DMS 273 (cell line): Measurements from ENCODE around the gene KCNC2.
A peak's percentile ranks its signal among the peaks of the same experiment; 100 is the strongest.

Experiments
- DNase-seq: peaks from one replicate; lab custom pipeline; 2025; ENCODE audit not compliant: unreplicated experiment; lab: John Stamatoyannopoulos, UW

The KCNC2 gene

DNA sequence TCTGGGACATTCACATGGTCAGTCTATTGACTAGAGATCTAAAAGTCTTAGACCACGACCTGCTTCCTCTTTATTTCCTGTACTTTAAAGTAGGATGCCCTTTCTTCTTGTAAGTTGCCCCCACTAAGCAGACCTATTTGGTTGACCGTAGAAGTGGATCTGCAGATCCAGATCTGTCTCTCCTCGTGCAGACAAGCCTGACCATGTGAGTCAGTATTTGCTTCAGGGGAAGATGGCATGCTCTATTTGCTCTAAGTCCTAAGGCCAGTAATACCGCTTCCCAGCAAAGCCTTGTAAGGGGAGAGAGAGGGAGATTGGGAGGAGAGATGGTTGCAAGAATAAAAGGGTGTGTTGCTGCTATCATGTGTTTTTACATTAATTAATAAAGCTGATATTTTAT lies 46.8 kb downstream of the KCNC2 start:
- no peak for DNase-seq

DNA sequence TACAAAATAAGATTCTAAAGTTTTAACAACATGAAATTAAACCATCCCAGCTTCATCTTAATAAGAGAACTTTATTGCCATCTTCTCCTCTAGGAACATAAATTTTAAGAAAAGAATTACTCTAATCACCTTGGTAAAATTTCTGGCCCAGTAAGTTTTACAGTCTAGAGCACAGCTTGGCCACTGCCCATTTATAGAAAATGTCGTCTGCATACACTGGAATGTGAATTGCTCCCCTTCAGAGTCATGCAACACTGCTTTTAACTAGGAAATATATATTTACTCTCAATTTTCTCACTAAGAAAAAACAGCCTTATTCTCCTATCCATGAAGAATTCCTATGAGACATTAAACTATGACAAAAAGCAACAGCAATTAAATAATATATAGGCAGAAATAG lies 48.2 kb downstream of the KCNC2 start:
- no peak for DNase-seq

DNA sequence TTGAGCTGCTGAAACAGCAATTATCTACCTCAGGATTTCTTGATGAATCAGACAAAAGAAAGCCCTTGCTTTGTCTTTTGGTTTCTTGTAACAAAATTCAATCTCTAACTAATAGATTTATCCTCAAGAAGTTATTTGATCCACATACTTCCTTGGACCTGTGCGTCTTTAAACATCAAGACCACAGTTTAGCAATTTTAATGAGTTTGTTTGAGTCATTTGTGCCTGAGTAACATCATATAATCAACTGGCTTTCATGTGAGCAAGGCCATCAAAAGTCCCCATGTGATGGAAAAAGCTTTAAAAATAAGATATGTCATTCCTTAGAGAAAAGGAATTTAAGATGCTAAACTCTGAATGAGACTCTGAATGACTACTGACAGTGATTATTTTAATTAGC lies 52.3 kb downstream of the KCNC2 start:
- no peak for DNase-seq

DNA sequence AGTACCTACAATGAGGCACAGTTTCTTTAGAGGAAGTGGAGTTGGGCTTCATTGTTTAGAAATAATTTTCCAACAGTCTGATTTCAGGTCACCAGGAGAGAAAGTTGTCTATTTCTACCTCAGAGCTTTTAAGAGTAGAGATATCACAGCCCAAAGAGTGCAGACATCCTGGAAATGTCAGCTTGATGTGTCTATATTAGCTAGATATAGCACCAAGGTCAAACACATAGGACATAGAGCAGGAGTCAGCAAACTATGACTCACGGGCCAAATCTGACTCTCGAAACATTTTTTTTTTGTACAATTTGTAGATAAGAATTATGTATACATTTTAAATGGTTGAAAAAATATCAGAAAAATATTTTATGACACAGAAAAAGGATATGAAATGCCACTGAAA lies 53.7 kb downstream of the KCNC2 start:
- no peak for DNase-seq

DNA sequence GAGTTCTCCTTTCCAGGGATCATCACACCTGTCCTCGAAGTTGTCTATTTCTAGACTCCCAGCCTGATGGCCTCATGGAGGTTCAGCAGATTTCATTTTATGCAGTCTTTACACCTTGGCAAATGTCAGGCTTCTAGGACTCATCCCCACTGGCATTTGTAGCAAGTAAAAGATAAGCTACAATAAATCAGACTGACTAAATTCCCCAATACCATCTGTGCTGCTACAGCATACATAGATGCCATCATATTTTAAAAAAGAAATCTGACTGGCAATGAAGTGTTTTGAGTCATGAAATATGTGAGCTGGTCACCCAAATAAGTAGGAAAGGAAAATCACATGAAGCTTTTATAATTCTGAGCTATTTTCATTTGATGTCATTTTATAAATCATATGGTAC lies 55.3 kb downstream of the KCNC2 start:
- DNase-seq, result no peak

DNA sequence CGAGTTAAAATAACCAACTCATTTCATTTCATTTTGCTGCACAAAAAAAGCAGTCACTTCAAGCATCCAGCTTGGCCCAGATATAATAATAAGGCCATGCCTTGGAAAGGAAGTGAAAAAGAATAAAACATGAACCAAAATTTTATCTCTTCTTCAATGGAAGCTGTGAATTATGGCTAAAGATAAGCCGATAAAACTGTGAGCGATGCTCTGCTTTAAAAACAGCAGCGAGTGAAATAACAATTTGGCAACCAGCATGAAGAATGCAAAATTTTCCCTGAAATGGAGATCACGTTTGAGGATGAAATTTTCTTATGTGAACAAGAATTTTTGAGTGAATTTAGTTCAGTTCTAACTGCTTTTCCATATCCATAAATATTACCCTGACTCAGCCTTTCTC lies 70.4 kb downstream of the KCNC2 start:
- no peak for DNase-seq

DNA sequence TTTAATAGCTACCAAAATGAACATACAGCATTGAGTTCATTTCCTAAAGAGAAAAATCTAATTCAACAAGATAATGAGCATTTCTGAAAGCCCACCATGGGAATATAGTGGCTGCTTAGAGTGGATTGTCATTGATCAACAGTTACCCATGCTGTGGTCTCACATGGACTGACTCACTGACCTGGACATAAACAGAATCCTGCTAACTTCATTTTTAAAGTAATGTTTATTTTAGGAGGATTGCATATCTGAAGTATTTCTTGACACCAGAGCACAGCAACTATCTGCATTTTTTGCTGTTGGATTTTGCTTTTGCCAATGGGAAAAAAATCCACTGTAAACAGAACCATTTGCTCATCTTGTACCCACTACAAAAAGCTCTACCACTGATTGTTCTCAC lies 71.7 kb downstream of the KCNC2 start:
- DNase-seq, result no peak

DNA sequence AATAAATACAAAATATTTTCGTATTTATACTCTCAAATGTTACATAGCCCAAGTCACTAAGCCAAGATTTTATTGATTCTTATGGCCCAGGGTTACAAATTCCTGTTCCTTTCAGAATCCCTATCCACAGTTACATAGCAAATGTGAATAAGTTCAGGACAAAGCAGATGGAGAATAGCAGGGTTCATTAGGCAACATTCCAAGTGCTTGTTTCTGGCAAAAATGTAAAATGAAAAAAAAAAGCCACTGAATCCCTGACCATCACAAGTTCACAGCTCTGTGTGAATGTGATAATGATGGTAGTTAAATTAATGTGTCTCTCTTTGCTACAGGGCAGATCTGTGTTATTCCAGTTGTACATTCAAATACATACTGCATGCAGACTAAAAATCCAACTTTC lies 74.6 kb downstream of the KCNC2 start:
- DNase-seq, result peak; percentile 26

DNA sequence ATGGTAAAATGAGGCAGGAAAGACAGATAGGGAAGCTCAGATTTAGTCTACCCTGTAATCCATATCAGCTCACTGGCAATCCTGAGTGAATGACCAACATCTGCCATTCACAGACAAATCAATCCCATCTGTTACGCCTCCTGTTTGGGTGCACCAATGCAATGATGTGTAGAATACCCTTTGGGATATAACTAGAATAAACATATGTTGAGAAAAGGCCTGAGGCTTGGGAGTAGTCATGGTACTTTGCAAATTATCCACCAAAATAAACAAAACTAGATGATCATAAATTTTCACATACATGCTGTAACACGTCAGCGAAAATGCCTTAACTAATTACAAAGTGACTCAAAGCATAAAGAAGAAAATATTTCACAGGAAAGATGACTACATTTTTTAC lies 78.8 kb downstream of the KCNC2 start:
- DNase-seq, result peak; percentile 85

DNA sequence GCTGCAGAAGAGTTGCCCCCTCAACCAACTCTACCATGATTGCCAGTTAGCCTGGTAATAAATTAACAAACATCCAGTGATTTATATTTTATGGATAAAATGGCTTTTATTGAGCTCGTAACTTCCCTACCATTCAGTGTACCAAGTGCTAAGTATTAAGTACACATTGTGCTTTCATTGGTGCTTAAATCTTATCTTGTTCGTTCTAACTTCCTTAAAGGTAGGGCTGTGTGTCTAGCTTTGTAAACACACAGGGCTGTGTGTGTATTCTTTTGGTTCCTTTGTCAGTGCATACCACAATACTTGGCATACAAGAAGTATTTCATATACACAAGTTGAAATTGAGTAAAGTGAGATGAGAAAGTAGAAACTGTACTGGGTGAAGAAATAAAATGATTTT lies 80.4 kb downstream of the KCNC2 start:
- no peak for DNase-seq

DNA sequence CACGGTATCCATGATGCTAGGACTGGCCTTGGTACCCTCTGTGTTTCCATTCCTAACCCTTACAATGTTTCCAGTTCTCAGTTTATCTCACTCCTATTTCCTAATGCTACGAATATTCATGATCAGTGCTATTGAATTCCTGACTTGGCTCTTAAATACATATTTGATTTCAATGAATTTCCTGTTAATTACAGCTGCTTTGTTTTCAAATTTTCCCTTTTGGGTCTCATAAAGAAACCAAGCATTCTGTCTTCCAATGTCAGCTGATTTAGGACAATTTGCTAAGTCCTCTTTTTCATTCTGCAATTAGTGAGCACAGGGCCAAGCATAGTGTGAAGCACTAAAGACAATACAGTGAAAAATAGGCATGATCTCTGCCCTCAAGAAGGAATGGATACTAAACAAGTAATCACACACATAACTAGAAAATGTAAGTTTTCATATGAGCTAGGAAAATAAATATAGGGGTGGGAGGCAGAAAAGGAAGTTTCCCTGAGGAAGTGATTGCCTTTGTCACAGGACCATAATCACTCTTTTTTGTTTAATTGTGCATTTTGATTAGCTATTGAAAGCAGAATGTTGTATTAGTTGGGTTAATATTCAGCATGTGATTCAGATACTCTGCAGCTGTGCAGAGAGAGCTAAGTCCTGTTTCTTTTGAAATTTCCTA lies 88.5 kb downstream of the KCNC2 start:
- DNase-seq, result no peak

DNA sequence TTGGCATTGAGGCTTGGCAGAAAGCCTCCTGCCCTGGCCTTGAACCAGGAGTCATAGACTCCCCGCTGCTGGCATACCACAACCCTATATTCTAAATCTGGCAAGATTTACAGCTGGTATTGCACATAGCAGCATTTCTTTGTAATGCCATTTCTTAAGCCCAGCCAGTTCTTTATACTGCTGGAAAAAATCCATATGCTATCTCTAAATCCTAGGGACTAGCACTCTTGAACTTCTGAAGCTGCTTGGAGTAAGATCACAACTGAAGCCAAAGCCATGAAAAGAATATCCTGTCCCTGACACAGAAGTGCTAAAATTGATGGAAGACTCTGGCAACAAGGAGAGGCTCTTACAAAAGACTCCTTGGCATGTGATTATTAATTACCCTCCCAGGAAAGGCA lies 89.3 kb downstream of the KCNC2 start:
- peak; percentile 14 for DNase-seq

DNA sequence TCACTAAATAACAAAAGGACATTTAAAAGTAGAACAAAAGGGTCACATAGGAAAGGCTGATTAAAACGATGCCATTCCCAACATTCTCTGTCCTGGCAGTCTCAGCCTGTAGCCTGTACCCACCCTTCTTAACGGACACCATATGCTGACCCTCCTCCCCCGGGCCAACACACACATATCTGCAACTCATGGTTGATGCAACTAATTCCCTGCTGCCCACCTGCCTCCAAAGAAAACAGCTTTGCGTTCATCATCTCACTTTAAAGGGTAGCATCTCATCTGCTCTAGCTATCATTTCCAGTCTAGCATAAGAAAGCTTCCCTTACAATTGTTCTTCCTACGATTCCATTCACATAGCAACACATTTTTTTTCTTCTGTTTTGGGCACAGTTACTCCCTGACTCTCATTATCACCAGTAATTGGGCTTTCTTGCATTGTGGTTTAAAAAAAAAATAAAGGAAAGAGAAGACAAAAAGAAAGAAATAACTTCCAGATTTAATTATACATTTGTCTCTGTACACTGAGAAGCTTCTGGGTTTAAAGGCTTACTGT lies 92.9 kb downstream of the KCNC2 start:
- DNase-seq, result peak; percentile 44

DNA sequence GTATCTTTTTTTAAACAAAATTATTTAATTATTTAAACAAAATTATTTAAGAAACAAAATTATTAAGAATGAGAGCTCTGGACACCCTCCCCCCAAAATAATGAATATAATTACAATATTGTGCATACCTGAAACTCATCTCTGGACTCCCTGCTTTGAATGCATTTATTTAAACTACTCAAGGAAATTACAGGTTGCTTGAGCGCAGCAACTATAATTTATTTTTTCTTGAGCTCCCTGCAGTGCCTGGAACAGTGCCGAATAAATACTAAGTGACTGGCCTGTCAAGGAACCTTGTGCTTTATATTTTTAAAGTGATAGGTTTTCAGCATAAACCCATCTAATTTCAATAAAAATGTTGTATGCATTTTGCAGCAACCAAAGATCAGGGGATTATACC lies 93.9 kb downstream of the KCNC2 start:
- DNase-seq, result no peak

DNA sequence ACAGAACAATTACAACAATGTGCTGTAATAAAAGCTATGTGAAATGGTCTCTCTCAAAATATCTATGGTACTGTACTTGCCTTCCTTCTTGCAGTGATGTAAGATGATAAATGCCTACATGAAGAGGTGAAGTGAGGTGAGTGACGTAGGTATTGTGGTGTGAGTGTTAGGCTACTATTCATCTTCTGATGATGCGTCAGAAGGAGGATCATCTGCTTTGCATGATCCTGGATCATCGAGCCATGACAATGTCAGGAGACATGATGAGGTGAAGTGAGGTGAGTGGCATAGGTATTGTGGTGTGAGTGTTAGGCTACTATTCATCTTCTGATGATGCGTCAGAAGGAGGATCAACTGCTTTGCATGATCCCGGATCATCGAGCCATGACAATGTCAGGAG lies 105.8 kb downstream of the KCNC2 start:
- DNase-seq, result no peak

DNA sequence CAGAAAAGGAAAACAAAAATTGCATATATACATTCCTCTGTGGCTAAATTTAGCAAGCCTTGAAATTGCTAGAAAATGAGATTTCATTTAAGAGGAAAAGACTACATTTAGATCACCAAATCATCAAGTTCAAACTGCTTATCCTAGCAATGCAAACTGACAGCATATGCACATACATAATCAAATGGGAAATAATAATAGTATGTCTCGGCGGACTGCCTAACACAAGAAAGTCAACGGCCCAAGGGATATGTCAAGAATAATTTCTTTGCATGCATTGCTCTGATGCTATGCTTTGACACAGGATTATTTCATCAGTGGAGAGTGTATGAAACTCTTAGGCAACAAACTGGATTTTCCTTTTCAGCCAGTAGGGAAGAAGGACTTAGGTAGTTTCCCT lies 107.9 kb downstream of the KCNC2 start:
- no peak for DNase-seq

DNA sequence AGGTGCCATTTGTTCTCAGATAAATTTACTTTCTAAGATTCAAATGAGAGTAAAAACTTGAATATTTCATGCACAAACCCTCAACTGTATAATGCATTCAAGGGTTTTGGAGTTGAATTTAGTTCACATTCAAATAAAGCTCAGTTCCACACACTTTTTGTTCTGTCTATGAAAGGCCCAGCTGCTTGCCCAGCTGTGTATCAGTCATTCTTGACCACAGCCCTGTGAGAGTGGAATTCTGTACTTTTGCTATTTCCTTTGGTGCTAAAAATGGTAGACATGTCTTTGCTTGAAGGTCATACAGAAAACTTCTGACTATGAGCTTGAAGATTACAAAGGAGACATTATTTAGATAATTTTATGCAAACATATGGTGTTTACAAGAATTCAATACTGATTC lies 110.4 kb downstream of the KCNC2 start:
- DNase-seq, result no peak

DNA sequence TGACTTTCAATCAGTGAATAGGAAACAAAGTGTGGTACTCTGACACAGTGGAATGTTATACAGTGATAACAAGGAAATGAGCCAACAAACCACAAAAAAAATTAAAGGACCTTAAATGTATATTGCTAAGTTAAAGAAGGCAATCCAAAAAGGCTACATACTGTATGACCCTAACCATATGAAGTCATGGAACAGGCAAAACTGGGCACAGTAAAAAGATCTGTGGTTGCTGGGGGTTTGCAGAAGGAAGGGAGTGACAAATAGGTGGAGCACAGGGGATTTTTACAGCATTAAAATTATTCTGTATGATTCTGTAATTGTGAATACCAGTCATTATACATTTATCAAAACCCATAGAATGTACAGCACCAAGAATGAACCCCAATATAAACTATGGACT lies 112.6 kb downstream of the KCNC2 start:
- DNase-seq, result no peak

DNA sequence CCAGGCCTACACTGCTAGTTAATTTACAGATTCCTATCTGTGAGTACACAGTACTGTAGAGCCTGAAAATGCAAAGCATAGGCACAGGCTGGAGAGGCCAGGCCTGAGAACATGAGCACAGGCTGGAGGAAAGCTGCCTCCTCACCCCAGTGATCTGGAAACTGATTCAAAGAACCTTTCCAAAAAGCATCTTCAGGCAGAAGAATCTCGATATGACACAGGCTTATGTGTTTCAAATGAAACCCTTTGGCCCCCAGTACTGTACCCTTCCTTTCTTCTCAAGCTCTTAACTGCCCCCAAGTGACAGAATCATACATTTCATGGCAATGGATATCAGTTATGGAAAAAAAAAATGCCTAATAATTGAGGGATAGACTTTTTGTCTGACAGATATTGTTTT lies 122.0 kb downstream of the KCNC2 start:
- peak; percentile 49 for DNase-seq

DNA sequence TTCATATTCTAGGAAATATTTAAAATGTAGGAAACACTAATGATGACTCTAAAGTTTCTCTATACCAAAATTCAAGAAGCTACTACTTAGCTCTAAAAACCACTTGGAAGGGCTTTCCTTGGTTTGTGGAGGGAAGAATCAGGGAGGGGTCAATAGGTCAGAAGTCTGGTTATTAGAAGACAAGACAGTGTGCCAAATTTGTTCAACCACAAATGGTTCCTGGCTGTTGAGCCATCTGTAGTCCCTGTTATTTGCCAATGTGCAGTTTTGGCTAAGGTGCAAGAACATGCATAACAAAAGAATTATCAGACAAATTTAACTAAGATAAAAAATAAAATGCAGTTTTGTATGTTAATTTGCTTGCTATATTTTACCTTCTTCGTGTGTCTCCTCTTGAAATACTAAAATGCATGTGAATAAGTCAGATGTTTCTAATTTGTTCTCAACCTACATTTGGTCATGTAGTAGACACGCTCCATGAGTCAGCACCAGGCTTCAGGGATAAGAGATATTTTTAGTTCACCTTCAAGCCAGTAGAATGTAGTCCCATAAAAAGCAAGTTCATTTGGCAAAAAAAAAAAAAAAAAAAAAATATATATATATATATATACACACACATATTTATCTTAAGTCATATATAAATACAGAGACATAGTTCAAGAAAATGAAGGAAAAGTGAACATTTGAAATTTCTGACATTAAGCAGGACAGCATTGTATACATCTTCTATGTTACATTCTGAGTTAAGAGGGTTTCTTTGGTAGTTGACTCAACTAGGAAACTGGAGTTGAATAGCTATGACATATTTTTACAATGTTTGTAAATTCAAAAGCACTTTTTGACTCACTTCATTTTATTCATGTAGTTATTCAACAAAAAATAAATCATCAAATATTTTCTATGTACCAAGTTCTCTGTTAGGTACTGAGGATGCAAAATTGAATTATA lies 123.3 kb downstream of the KCNC2 start:
- DNase-seq, result peak; percentile 46

DNA sequence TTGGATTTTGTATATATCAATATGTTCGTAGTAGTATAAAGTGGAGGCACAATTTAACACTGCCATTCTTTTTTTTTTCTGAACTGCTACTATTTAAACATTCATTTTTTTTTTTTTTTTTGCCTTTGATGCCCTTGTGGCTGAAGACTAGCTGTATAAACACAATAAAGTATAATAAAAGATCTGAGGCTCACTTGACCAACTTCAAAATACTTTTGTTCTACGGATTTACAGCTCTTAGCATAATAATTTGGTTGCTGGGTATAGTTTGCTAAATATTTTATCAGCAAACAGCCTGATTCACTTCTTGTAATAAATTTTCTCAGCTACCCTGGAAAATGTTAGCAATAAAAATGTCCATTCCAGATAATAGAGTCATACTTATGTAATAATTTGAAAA lies 128.3 kb downstream of the KCNC2 start:
- no peak for DNase-seq

DNA sequence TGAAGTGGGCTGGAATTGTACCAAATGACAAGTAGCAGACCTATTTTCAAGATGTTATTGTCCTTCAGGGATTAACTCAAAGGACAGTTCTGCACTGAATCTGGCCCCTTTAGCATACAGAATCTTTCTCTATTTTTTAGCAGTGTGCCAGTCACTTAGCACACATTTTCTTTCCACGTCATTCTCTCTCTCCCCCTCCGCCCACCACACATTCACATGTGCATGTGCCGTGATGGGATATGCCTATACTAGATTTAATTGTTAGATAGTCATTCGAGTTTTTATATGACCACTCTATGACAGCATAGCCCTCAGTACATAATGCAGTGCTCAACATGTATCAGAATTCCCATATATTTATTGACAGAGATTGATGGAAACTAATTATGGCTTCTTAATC lies 129.1 kb downstream of the KCNC2 start:
- DNase-seq, result no peak
